ENCODE measurements around the gene CRADD.
A peak's percentile ranks its signal among the peaks of the same experiment; 100 is the strongest.
"Not testable (repeated sequence)": the region's sequence is repeated elsewhere in the genome, so short reads cannot be mapped to it uniquely, and the experiment has no call there.

The CRADD gene

GRCh38 chr12:93788853-93789252 lies 111.7 kb downstream of the CRADD start:
- CTCF ChIA-PET = interaction anchor here (1.2 kb wide), 1 partner anchor 47 kb away, joined by 3 read pairs; no protein-coding TSS in a partner anchor
- peaks cover 63% of the 10 kb centered on the region for H3K4me1 Mint-ChIP-seq

GRCh38 chr12:93789767-93790166 lies 112.6 kb downstream of the CRADD start:
- Mint-ChIP-seq H3K36me3 (peaks cover 15% of the 10 kb centered on the region), H3K27ac (peak overlapping the region; percentile 82), H3K4me3 (no peak overlapping the region), H3K27me3 (no peaks in the 10 kb centered on the region), H3K4me1 (peaks cover 54% of the 10 kb centered on the region), H3K9me3 (peaks cover 6% of the 10 kb centered on the region)
- CTCF ChIA-PET = interaction anchor here (0.8 to 1.2 kb wide), 3 partner anchors 46 to 1655 kb away, joined by 3 to 4 read pairs (median 3); no protein-coding TSS in a partner anchor
- DNase-seq = no peak

More at GRCh38 chr12:93788853-93789252, 111.7 kb downstream of the CRADD start:
- Mint-ChIP-seq H3K4me3 (no peak overlapping the region), H3K27me3 (no peaks in the 10 kb centered on the region), H3K36me3 (peaks cover 15% of the 10 kb centered on the region), H3K27ac (peak overlapping the region; percentile 82), H3K9me3 (peaks cover 6% of the 10 kb centered on the region)
- DNase-seq = no peak

- CTCF ChIA-PET = interaction anchor here (0.8 kb wide), 1 partner anchor 307 kb away, joined by 3 read pairs; no protein-coding TSS in a partner anchor
- Mint-ChIP-seq H3K4me1 (peaks cover 45% of the 10 kb centered on the region), H3K4me3 (no peak overlapping the region), H3K27ac (no peak overlapping the region), H3K27me3 (no peaks in the 10 kb centered on the region), H3K9me3 (peaks cover 6% of the 10 kb centered on the region), H3K36me3 (peaks cover 12% of the 10 kb centered on the region)
- peak; percentile 50 for DNase-seq
Measured at GRCh38 chr12:93790472-93791152, 113.4 kb downstream of the CRADD start.

GRCh38 chr12:93793007-93793406 lies 115.8 kb downstream of the CRADD start:
- Mint-ChIP-seq H3K4me1 (peaks cover 34% of the 10 kb centered on the region), H3K36me3 (peaks cover 8% of the 10 kb centered on the region), H3K4me3 (no peak overlapping the region), H3K27me3 (no peaks in the 10 kb centered on the region), H3K27ac (no peak overlapping the region), H3K9me3 (peaks cover 2% of the 10 kb centered on the region)
- CTCF ChIA-PET = interaction anchor here (0.6 to 1.2 kb wide), 3 partner anchors 26 to 290 kb away, joined by 3 read pairs; no protein-coding TSS in a partner anchor
- DNase-seq = no peak

- CTCF ChIA-PET = no interaction called here
- Mint-ChIP-seq H3K9me3 (no peaks in the 10 kb centered on the region), H3K4me1 (peaks cover 28% of the 10 kb centered on the region), H3K27me3 (no peaks in the 10 kb centered on the region), H3K4me3 (no peak overlapping the region), H3K36me3 (peaks cover 3% of the 10 kb centered on the region), H3K27ac (no peak overlapping the region)
- no peak for DNase-seq
Measured at GRCh38 chr12:93793983-93794382, 116.8 kb downstream of the CRADD start.

GRCh38 chr12:93794738-93795137 lies 117.6 kb downstream of the CRADD start:
- Mint-ChIP-seq H3K36me3 (peaks cover 3% of the 10 kb centered on the region), H3K4me3 (no peak overlapping the region), H3K4me1 (peaks cover 21% of the 10 kb centered on the region), H3K27ac (no peak overlapping the region), H3K9me3 (no peaks in the 10 kb centered on the region), H3K27me3 (no peaks in the 10 kb centered on the region)
- no peak for DNase-seq
- CTCF ChIA-PET = no interaction called here

GRCh38 chr12:93795352-93795751 lies 118.2 kb downstream of the CRADD start:
- peaks cover 3% of the 10 kb centered on the region for H3K36me3 Mint-ChIP-seq
- CTCF ChIA-PET = no interaction called here
- no peaks in the 10 kb centered on the region for H3K9me3 Mint-ChIP-seq
- no peak for DNase-seq
- peaks cover 16% of the 10 kb centered on the region for H3K4me1 Mint-ChIP-seq
- H3K27me3 Mint-ChIP-seq = no peaks in the 10 kb centered on the region
- H3K27ac Mint-ChIP-seq = no peak overlapping the region
- no peak overlapping the region for H3K4me3 Mint-ChIP-seq

GRCh38 chr12:93796729-93797128 lies 119.6 kb downstream of the CRADD start:
- Mint-ChIP-seq H3K9me3 (no peaks in the 10 kb centered on the region), H3K36me3 (no peaks in the 10 kb centered on the region), H3K27me3 (no peaks in the 10 kb centered on the region), H3K4me1 (peaks cover 8% of the 10 kb centered on the region), H3K27ac (no peak overlapping the region), H3K4me3 (no peak overlapping the region)
- CTCF ChIA-PET = no interaction called here
- DNase-seq = no peak

GRCh38 chr12:93798279-93799151 lies 121.3 kb downstream of the CRADD start:
- Mint-ChIP-seq H3K4me1 (peaks cover 20% of the 10 kb centered on the region), H3K36me3 (peaks cover 1% of the 10 kb centered on the region), H3K9me3 (no peaks in the 10 kb centered on the region), H3K27ac (no peak overlapping the region), H3K4me3 (no peak overlapping the region), H3K27me3 (no peaks in the 10 kb centered on the region)
- DNase-seq = no peak
- CTCF ChIA-PET = interaction anchor here (1.0 kb wide), 1 partner anchor 31 kb away, joined by 3 read pairs; no protein-coding TSS in a partner anchor

GRCh38 chr12:93801666-93802065 lies 124.5 kb downstream of the CRADD start:
- H3K27me3 Mint-ChIP-seq, H3K9me3 Mint-ChIP-seq, H3K27ac Mint-ChIP-seq, H3K36me3 Mint-ChIP-seq, H3K4me3 Mint-ChIP-seq, DNase-seq: not testable (repeated sequence)
- peaks cover 34% of the 10 kb centered on the region for H3K4me1 Mint-ChIP-seq
- CTCF ChIA-PET = interaction anchor here (0.6 to 1.7 kb wide), 2 partner anchors 33 to 178 kb away, joined by 3 read pairs; no protein-coding TSS in a partner anchor

GRCh38 chr12:93802293-93802692 lies 125.1 kb downstream of the CRADD start:
- H3K4me3 Mint-ChIP-seq = no peak overlapping the region
- H3K9me3 Mint-ChIP-seq = no peaks in the 10 kb centered on the region
- no peak overlapping the region for H3K27ac Mint-ChIP-seq
- H3K27me3 Mint-ChIP-seq = no peaks in the 10 kb centered on the region
- peaks cover 36% of the 10 kb centered on the region for H3K4me1 Mint-ChIP-seq
- H3K36me3 Mint-ChIP-seq = peaks cover 3% of the 10 kb centered on the region
- CTCF ChIA-PET = interaction anchor here (0.6 to 2.7 kb wide), 6 partner anchors 18 to 300 kb away, joined by 3 to 12 read pairs (median 4); no protein-coding TSS in a partner anchor
- no peak for DNase-seq

GRCh38 chr12:93802698-93803423 lies 125.7 kb downstream of the CRADD start:
- no peaks in the 10 kb centered on the region for H3K27me3 Mint-ChIP-seq
- no peaks in the 10 kb centered on the region for H3K9me3 Mint-ChIP-seq
- no peak for DNase-seq
- no peak overlapping the region for H3K27ac Mint-ChIP-seq
- peaks cover 36% of the 10 kb centered on the region for H3K4me1 Mint-ChIP-seq
- H3K4me3 Mint-ChIP-seq = no peak overlapping the region
- H3K36me3 Mint-ChIP-seq = peaks cover 3% of the 10 kb centered on the region
- CTCF ChIA-PET = interaction anchor here (1.1 to 2.7 kb wide), 6 partner anchors 18 to 300 kb away, joined by 3 to 12 read pairs (median 5); no protein-coding TSS in a partner anchor

GRCh38 chr12:93803424-93803807 lies 126.2 kb downstream of the CRADD start:
- Mint-ChIP-seq H3K9me3 (no peaks in the 10 kb centered on the region), H3K4me3 (no peak overlapping the region), H3K27me3 (no peaks in the 10 kb centered on the region), H3K4me1 (peaks cover 35% of the 10 kb centered on the region), H3K27ac (no peak overlapping the region), H3K36me3 (peaks cover 3% of the 10 kb centered on the region)
- CTCF ChIA-PET = interaction anchor here (1.1 to 2.7 kb wide), 6 partner anchors 19 to 301 kb away, joined by 3 to 12 read pairs (median 5); no protein-coding TSS in a partner anchor
- no peak for DNase-seq
